Erythroblast (primary cell): ENCODE results near the gene FILIP1L.

ENCODE experiments used
- GATA1 ChIP-seq: IDR thresholded peaks from 2 replicates; pipeline ENCODE4 v1.6.1; 2011; ENCODE audit warnings: low read depth, mild to moderate bottlenecking, control low read depth, low read length, moderate library complexity
- POLR2A ChIP-seq: IDR thresholded peaks from 2 replicates; pipeline ENCODE4 v1.6.1; 2011; ENCODE audit warnings: mild to moderate bottlenecking, low read length

DNA sequence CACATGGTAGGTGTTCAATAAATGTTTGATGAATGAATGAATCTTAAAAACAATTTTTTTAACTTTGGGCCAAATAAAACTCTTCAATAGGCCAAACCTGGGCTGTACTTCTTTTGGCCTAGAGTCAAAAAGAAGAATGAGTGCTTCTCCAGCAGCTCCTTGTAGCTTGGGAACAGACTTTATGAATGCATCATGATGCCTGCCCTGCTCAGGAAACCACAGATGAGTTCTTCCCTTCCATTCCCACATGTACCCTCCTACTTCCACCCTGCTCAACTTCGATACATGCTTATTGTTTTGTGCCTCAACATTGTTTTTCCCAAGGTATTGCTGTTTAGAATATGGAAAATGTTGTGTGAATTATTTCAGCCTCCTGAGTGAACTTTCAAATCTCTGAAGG is 87.0 kb downstream of the FILIP1L start:
- TF ChIP-seq POLR2A (no peak), GATA1 (no peak)
